ENCODE data around the gene COPG1.
"Not testable (repeated sequence)": the region's sequence is repeated elsewhere in the genome, so short reads cannot be mapped to it uniquely, and the experiment has no call there.

Gene COPG1

DNA sequence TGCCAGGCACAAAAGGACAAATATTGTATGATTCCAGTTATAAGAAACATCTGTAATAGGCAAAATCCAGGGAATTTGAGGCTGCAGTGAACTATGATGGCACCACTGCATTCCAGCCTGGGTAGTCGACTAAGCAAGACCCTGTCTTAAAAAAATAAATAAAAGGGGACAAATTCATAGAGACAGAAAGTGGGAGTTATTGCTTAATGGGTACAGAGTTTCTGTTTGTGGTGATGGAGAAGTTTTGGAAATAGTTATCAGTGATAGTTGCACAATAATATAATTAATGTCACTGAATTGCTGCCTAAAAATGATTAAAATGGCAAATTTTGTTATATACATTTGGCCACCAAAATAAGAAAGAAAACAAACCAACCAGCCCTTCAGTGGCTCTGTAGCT is 38.1 kb upstream of the COPG1 start:
- H3K27ac ChIP-seq (ENCODE audit: poor library complexity, severe bottlenecking): peak overlapping the region; percentile 67
- DNase-seq (ENCODE audit: low spot score) (no peak), ATAC-seq (ENCODE audit: low read depth) (no peak)
- TF ChIP-seq, protein P1, sequence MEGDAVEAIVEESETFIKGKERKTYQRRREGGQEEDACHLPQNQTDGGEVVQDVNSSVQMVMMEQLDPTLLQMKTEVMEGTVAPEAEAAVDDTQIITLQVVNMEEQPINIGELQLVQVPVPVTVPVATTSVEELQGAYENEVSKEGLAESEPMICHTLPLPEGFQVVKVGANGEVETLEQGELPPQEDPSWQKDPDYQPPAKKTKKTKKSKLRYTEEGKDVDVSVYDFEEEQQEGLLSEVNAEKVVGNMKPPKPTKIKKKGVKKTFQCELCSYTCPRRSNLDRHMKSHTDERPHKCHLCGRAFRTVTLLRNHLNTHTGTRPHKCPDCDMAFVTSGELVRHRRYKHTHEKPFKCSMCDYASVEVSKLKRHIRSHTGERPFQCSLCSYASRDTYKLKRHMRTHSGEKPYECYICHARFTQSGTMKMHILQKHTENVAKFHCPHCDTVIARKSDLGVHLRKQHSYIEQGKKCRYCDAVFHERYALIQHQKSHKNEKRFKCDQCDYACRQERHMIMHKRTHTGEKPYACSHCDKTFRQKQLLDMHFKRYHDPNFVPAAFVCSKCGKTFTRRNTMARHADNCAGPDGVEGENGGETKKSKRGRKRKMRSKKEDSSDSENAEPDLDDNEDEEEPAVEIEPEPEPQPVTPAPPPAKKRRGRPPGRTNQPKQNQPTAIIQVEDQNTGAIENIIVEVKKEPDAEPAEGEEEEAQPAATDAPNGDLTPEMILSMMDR (IDR thresholded peaks at IDR 0.05; ENCODE audit: poor library complexity, severe bottlenecking): no peak
- no peaks in the 10 kb centered on the region for H3K9me3 ChIP-seq (ENCODE audit: severe bottlenecking)
- H3K4me3 ChIP-seq (ENCODE audit: severe bottlenecking): no peak overlapping the region
- H3K4me1 ChIP-seq (ENCODE audit: insufficient read depth, poor library complexity, severe bottlenecking): peaks cover 10% of the 10 kb centered on the region
- no peaks in the 10 kb centered on the region for H3K27me3 ChIP-seq (ENCODE audit: insufficient read depth, poor library complexity, severe bottlenecking)
- no peaks in the 10 kb centered on the region for H3K36me3 ChIP-seq (ENCODE audit: low read depth)

DNA sequence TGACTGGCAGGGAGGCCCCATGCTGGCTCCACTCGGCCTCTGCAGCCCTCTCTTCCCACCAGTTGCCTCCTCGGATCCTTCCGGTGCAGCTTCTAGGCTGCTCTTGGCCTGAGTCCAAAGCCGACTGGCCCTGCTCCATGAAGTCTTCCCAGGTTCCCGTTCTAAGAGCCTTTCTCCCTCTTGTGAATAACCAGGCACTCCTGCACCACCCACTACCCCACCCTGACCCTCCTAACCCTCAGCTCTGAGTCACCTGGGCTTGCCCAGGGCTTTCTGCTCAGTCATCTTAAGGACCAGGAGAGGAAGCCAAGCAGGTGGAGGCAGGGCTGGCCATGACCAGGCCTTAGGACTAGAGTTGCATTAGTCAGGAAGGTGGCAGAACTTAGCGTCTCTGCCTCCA is 37.6 kb upstream of the COPG1 start:
- DNase-seq (ENCODE audit: low spot score) (peak; percentile 96), ATAC-seq (ENCODE audit: low read depth) (peak; percentile 100)
- H3K4me3 ChIP-seq (ENCODE audit: severe bottlenecking): no peak overlapping the region
- H3K27me3 ChIP-seq (ENCODE audit: insufficient read depth, poor library complexity, severe bottlenecking): no peaks in the 10 kb centered on the region
- TF ChIP-seq, protein P1 (IDR thresholded peaks at IDR 0.05; ENCODE audit: poor library complexity, severe bottlenecking): no peak
- H3K27ac ChIP-seq (ENCODE audit: poor library complexity, severe bottlenecking): peak overlapping the region; percentile 67
- peaks cover 10% of the 10 kb centered on the region for H3K4me1 ChIP-seq (ENCODE audit: insufficient read depth, poor library complexity, severe bottlenecking)
- H3K36me3 ChIP-seq (ENCODE audit: low read depth): no peaks in the 10 kb centered on the region
- no peaks in the 10 kb centered on the region for H3K9me3 ChIP-seq (ENCODE audit: severe bottlenecking)

DNA sequence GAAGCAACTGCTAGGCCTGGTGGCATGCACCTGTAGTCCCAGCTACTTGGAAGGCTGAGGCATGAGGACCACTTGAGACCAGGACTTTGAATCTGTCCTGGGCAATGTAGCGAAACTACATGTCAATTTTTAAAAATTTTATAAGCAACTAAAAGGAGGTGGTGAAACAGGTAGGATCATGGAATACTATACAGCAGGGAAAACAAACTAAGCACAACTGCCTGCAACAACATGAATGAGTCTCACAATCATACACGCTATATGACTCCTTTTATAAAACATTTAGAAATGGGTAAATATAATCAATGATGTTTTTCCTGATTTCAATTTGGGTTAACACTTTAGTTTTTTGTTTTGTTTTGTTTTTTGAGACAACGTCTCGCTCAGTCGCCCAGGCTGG is 36.2 kb upstream of the COPG1 start:
- H3K9me3 ChIP-seq (ENCODE audit: severe bottlenecking): no peaks in the 10 kb centered on the region
- H3K36me3 ChIP-seq (ENCODE audit: low read depth): no peaks in the 10 kb centered on the region
- H3K4me1 ChIP-seq (ENCODE audit: insufficient read depth, poor library complexity, severe bottlenecking): peaks cover 10% of the 10 kb centered on the region
- H3K27me3 ChIP-seq (ENCODE audit: insufficient read depth, poor library complexity, severe bottlenecking): no peaks in the 10 kb centered on the region
- DNase-seq (ENCODE audit: low spot score) (no peak), ATAC-seq (ENCODE audit: low read depth) (no peak)
- no peak overlapping the region for H3K27ac ChIP-seq (ENCODE audit: poor library complexity, severe bottlenecking)
- H3K4me3 ChIP-seq (ENCODE audit: severe bottlenecking): no peak overlapping the region
- TF ChIP-seq, protein P1 (IDR thresholded peaks at IDR 0.05; ENCODE audit: poor library complexity, severe bottlenecking): no peak

DNA sequence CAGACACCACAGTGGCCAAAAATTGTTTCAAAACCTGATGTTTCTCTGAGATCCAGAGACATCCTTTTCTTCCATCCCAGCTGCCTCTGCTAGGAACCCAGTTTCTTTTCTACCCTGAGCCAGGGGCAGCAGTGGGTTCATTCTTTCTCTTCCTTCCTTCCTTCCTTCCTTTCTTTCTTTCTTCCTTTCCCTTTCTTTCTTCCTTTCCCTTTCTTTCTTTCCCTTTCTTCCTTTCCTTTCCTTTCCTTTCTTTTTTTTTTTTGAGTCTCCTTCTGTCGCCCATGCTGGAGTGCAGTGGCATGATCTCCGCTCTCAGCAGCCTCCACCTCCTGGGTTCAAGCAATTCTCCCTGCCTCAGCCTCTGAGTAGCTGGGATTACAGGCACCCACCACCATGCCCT is 30.7 kb upstream of the COPG1 start:
- no peaks in the 10 kb centered on the region for H3K27me3 ChIP-seq (ENCODE audit: insufficient read depth, poor library complexity, severe bottlenecking)
- no peak for ATAC-seq (ENCODE audit: low read depth)
- no peaks in the 10 kb centered on the region for H3K9me3 ChIP-seq (ENCODE audit: severe bottlenecking)
- H3K36me3 ChIP-seq (ENCODE audit: low read depth): no peaks in the 10 kb centered on the region
- H3K4me3 ChIP-seq (ENCODE audit: severe bottlenecking): no peak overlapping the region
- H3K27ac ChIP-seq (ENCODE audit: poor library complexity, severe bottlenecking): no peak overlapping the region
- H3K4me1 ChIP-seq (ENCODE audit: insufficient read depth, poor library complexity, severe bottlenecking): no peaks in the 10 kb centered on the region
- DNase-seq (ENCODE audit: low spot score): no peak
- TF ChIP-seq, protein P1 (IDR thresholded peaks at IDR 0.05; ENCODE audit: poor library complexity, severe bottlenecking): no peak

DNA sequence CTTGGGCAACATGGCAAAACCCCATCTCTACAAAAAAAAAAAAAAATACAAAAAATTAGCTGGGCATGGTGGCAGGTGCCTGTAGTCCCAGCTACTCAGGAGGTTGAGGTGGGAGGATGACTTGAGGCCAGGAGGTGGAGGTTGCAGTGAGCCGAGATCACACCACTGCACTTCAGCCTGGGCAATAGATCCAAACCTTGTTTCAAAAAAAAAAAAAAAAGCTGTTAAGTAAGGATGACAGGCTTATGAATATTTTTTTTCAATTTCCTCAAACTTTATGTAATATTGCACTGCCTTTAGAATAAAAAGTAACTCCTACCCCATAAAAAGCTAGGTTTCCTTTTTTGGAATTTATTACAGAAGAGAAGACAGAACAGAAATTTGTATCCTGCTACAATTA is 25.0 kb upstream of the COPG1 start:
- H3K4me1 ChIP-seq (ENCODE audit: insufficient read depth, poor library complexity, severe bottlenecking): peaks cover 33% of the 10 kb centered on the region
- H3K36me3 ChIP-seq (ENCODE audit: low read depth); H3K9me3 ChIP-seq (ENCODE audit: severe bottlenecking); ATAC-seq (ENCODE audit: low read depth); H3K4me3 ChIP-seq (ENCODE audit: severe bottlenecking); H3K27me3 ChIP-seq (ENCODE audit: insufficient read depth, poor library complexity, severe bottlenecking); DNase-seq (ENCODE audit: low spot score): not testable (repeated sequence)
- H3K27ac ChIP-seq (ENCODE audit: poor library complexity, severe bottlenecking): peak overlapping the region; percentile 91
